Measurements from ENCODE around the gene UBR3.

The UBR3 gene

DNA sequence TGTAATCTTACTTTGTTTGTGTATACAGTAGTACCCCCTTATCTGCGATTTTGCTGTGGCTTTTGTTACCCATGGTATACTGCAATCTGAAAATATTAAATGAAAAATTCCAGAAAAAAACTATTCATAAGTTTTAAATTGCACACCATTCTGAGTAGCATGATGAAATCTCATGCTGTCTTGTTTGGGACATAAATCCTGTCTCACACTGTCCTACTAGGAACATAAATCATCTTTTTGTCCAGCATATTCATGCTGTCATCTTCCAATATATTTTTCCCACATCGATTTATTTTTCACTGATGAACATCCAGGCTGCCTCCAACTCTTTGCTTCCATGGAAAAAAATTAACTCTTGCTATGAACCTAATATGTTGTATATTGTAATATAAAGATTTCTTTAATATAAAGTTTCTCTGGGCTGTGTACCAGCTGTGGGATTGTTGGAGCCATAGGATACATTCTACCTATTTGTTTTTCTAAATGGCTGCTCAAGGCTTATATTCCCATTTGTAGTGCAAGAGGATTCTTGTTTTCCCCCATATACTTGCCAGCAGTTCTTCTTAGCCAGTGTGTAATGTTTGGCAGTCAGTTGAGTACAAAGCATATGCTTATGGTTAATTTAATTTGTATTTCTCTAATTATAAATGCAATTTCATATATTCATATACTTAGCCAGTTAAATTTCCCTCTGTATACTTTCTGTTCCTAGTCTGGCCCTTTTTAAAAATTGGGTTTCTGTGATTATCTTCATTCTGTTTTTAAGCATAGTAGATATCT is 236.4 kb downstream of the UBR3 start:
- no peaks in the 10 kb centered on the region for H3K4me1 ChIP-seq (ENCODE audit: control insufficient read depth in 1 of 2, insufficient read depth in 2 of 2, low read length in 2 of 2)
- H3K4me3 ChIP-seq (ENCODE audit: low read depth in 1 of 2, low read length in 2 of 2) = no peak overlapping the region
- peaks cover 8 to 18% of the 10 kb centered on the region in 2 donors for H3K36me3 ChIP-seq (ENCODE audit: control insufficient read depth in 1 of 2, insufficient read depth in 2 of 2, low read length in 2 of 2)
- no peaks in the 10 kb centered on the region for H3K27me3 ChIP-seq (ENCODE audit: low read depth, low read length)
- H3K9me3 ChIP-seq (ENCODE audit: control insufficient read depth in 1 of 2, low read length in 2 of 2) = no peaks in the 10 kb centered on the region
- no peak overlapping the region for H3K27ac ChIP-seq (ENCODE audit: low read length)

- Histone ChIP-seq H3K36me3 (ENCODE audit: control insufficient read depth in 1 of 2, insufficient read depth in 2 of 2, low read length in 2 of 2) (peaks cover 5 to 20% of the 10 kb centered on the region in 2 donors), H3K4me1 (ENCODE audit: control insufficient read depth in 1 of 2, insufficient read depth in 2 of 2, low read length in 2 of 2) (peaks cover 0 to 6% of the 10 kb centered on the region in 2 donors), H3K9me3 (ENCODE audit: control insufficient read depth in 1 of 2, low read length in 2 of 2) (peaks cover 0 to 2% of the 10 kb centered on the region in 2 donors), H3K27ac (ENCODE audit: low read length) (no peak overlapping the region), H3K27me3 (ENCODE audit: low read depth, low read length) (no peaks in the 10 kb centered on the region), H3K4me3 (ENCODE audit: low read depth in 1 of 2, low read length in 2 of 2) (no peak overlapping the region)
Measured at GRCh38 chr2:170070778-170071177, 243.5 kb downstream of the UBR3 start.

DNA sequence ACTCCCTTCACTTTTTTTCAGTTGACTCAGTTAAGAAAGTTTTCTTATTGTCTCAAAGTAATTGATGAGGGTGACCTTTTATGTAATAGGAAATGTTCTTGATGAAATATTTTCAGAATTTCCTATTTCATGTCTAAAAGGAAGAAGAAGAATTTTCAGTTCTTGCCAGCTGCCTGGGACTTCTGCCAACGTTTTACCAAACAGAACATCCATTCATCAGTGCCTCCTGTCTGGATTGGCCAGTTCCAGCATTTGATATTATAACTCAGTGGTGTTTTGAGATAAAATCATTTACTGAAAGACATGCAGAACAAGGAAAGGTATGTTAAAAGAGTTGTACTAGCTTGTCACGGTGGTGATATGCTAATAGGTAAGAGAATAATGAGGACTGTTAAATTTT is 246.0 kb downstream of the UBR3 start:
- peaks cover 5 to 16% of the 10 kb centered on the region in 2 donors for H3K36me3 ChIP-seq (ENCODE audit: control insufficient read depth in 1 of 2, insufficient read depth in 2 of 2, low read length in 2 of 2)
- no peaks in the 10 kb centered on the region for H3K27me3 ChIP-seq (ENCODE audit: low read depth, low read length)
- no peak overlapping the region for H3K27ac ChIP-seq (ENCODE audit: low read length)
- H3K4me3 ChIP-seq (ENCODE audit: low read depth in 1 of 2, low read length in 2 of 2) = no peak overlapping the region
- peaks cover 0 to 6% of the 10 kb centered on the region in 2 donors for H3K4me1 ChIP-seq (ENCODE audit: control insufficient read depth in 1 of 2, insufficient read depth in 2 of 2, low read length in 2 of 2)
- peaks cover 0 to 2% of the 10 kb centered on the region in 2 donors for H3K9me3 ChIP-seq (ENCODE audit: control insufficient read depth in 1 of 2, low read length in 2 of 2)

DNA sequence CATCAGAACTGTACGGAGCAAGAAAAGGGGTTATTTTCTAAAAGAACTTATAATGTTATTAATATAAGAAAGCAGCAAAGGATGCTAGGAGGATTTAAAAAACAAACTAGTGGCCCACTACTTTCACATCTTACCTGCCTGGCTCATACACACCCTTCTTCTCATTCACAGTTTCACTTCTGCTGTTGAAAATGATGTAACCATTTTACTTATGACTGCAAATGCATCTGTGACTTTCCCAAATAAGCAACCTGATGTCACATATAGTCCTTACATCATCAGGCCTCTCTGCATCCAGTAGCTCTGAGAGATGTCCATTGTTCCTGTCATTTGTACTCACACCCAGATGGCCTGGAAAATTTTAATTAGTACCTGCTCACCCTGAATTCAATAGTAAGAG is 248.9 kb downstream of the UBR3 start:
- H3K27ac ChIP-seq (ENCODE audit: low read length) = no peak overlapping the region
- H3K4me3 ChIP-seq (ENCODE audit: low read depth in 1 of 2, low read length in 2 of 2) = no peak overlapping the region
- H3K27me3 ChIP-seq (ENCODE audit: low read depth, low read length) = no peaks in the 10 kb centered on the region
- H3K36me3 ChIP-seq (ENCODE audit: control insufficient read depth in 1 of 2, insufficient read depth in 2 of 2, low read length in 2 of 2) = peaks cover 9 to 15% of the 10 kb centered on the region in 2 donors
- H3K9me3 ChIP-seq (ENCODE audit: control insufficient read depth in 1 of 2, low read length in 2 of 2) = no peaks in the 10 kb centered on the region
- peaks cover 0 to 6% of the 10 kb centered on the region in 2 donors for H3K4me1 ChIP-seq (ENCODE audit: control insufficient read depth in 1 of 2, insufficient read depth in 2 of 2, low read length in 2 of 2)

DNA sequence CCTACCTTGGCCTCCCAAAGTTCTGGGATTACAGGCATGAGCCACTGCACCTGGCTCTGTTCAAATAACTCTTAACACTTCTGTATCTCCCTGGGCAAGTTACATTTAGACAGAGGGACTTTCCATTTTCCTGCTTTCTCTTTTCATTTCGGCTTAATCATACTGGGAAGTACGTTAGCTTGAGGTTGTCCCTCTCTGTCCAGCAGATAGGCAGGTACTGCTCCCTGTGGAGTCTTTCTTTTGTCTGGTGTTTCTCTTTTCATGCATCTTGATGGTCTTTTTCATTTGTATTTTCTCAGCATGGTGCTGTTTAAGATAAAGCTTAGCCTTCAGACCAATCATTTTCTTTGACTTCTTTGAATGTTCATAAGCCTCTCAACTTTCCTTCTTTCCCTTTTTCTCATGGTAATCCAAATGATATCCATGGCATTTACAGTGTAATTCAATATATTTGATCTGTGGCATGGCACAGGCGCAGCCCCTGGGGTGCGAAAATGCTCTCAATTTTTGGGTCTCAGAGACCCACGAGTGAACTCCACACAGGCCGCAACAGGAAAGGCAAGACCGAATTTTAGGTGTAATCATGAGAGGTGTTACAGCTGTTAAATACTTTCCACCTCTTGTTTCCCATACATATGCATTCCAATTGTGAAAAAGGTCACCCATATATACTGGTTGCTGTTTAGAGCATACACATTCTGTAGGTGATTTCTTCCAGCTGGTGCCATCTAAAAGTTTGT is 250.7 kb downstream of the UBR3 start:
- no peaks in the 10 kb centered on the region for H3K27me3 ChIP-seq (ENCODE audit: low read depth, low read length)
- H3K9me3 ChIP-seq (ENCODE audit: control insufficient read depth in 1 of 2, low read length in 2 of 2) = no peaks in the 10 kb centered on the region
- peaks cover 0 to 6% of the 10 kb centered on the region in 2 donors for H3K4me1 ChIP-seq (ENCODE audit: control insufficient read depth in 1 of 2, insufficient read depth in 2 of 2, low read length in 2 of 2)
- no peak overlapping the region for H3K27ac ChIP-seq (ENCODE audit: low read length)
- H3K4me3 ChIP-seq (ENCODE audit: low read depth in 1 of 2, low read length in 2 of 2) = no peak overlapping the region
- H3K36me3 ChIP-seq (ENCODE audit: control insufficient read depth in 1 of 2, insufficient read depth in 2 of 2, low read length in 2 of 2) = peaks cover 9 to 25% of the 10 kb centered on the region in 2 donors

DNA sequence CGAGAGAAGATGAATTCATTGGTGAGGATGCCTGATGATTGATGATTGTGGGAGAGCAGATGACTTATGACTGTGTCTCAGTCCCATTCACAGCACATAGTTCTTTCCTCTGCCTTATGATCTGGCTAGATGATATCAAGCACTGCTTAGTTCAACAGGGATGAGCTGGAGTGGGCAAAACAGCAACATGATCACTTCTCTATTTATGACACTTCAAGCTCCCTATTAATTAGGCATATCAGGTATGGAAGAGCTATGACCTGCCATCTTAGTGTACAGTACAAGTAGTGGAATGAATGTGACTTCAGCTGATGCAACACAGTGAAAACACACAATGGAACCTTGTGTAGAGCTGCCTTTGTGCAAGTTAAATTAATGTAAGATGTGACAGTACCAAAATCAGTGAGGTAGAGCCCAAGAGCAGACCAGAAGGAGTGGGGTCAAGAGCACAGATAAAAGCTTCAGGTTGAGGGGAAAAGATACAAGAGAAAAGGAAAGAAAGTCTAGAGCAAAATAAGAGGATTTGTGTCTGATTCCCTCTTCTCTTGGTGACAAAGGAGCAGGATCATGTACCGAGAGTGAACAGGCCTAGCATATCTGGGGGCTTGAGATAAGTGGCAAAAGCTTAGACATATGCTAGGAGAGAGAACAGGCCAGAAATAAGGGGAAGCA is 257.7 kb downstream of the UBR3 start:
- Histone ChIP-seq H3K4me3 (ENCODE audit: low read depth in 1 of 2, low read length in 2 of 2) (no peak overlapping the region), H3K9me3 (ENCODE audit: control insufficient read depth in 1 of 2, low read length in 2 of 2) (no peaks in the 10 kb centered on the region), H3K27ac (ENCODE audit: low read length) (no peak overlapping the region), H3K27me3 (ENCODE audit: low read depth, low read length) (no peaks in the 10 kb centered on the region), H3K36me3 (ENCODE audit: control insufficient read depth in 1 of 2, insufficient read depth in 2 of 2, low read length in 2 of 2) (peaks cover 0 to 21% of the 10 kb centered on the region in 2 donors), H3K4me1 (ENCODE audit: control insufficient read depth in 1 of 2, insufficient read depth in 2 of 2, low read length in 2 of 2) (no peaks in the 10 kb centered on the region)

- no peaks in the 10 kb centered on the region for H3K4me1 ChIP-seq (ENCODE audit: control insufficient read depth in 1 of 2, insufficient read depth in 2 of 2, low read length in 2 of 2)
- H3K4me3 ChIP-seq (ENCODE audit: low read depth in 1 of 2, low read length in 2 of 2) = no peak overlapping the region
- H3K36me3 ChIP-seq (ENCODE audit: control insufficient read depth in 1 of 2, insufficient read depth in 2 of 2, low read length in 2 of 2) = peaks cover 0 to 10% of the 10 kb centered on the region in 2 donors
- H3K9me3 ChIP-seq (ENCODE audit: control insufficient read depth in 1 of 2, low read length in 2 of 2) = no peaks in the 10 kb centered on the region
- no peak overlapping the region for H3K27ac ChIP-seq (ENCODE audit: low read length)
- H3K27me3 ChIP-seq (ENCODE audit: low read depth, low read length) = no peaks in the 10 kb centered on the region
Measured at GRCh38 chr2:170086117-170086688, 258.9 kb downstream of the UBR3 start.

GRCh38 chr2:170086751-170087412 is 259.6 kb downstream of the UBR3 start:
- Histone ChIP-seq H3K36me3 (ENCODE audit: control insufficient read depth in 1 of 2, insufficient read depth in 2 of 2, low read length in 2 of 2) (peaks cover 0 to 7% of the 10 kb centered on the region in 2 donors), H3K27ac (ENCODE audit: low read length) (no peak overlapping the region), H3K4me1 (ENCODE audit: control insufficient read depth in 1 of 2, insufficient read depth in 2 of 2, low read length in 2 of 2) (no peaks in the 10 kb centered on the region), H3K4me3 (ENCODE audit: low read depth in 1 of 2, low read length in 2 of 2) (no peak overlapping the region), H3K27me3 (ENCODE audit: low read depth, low read length) (no peaks in the 10 kb centered on the region), H3K9me3 (ENCODE audit: control insufficient read depth in 1 of 2, low read length in 2 of 2) (no peaks in the 10 kb centered on the region)

GRCh38 chr2:170087413-170087793 is 260.1 kb downstream of the UBR3 start:
- Histone ChIP-seq H3K4me1 (ENCODE audit: control insufficient read depth in 1 of 2, insufficient read depth in 2 of 2, low read length in 2 of 2) (no peaks in the 10 kb centered on the region), H3K9me3 (ENCODE audit: control insufficient read depth in 1 of 2, low read length in 2 of 2) (no peaks in the 10 kb centered on the region), H3K36me3 (ENCODE audit: control insufficient read depth in 1 of 2, insufficient read depth in 2 of 2, low read length in 2 of 2) (peaks cover 0 to 2% of the 10 kb centered on the region in 2 donors), H3K27ac (ENCODE audit: low read length) (no peak overlapping the region), H3K4me3 (ENCODE audit: low read depth in 1 of 2, low read length in 2 of 2) (no peak overlapping the region), H3K27me3 (ENCODE audit: low read depth, low read length) (no peaks in the 10 kb centered on the region)

- H3K9me3 ChIP-seq (ENCODE audit: control insufficient read depth in 1 of 2, low read length in 2 of 2) = no peaks in the 10 kb centered on the region
- H3K27me3 ChIP-seq (ENCODE audit: low read depth, low read length) = no peaks in the 10 kb centered on the region
- H3K36me3 ChIP-seq (ENCODE audit: control insufficient read depth in 1 of 2, insufficient read depth in 2 of 2, low read length in 2 of 2) = no peaks in the 10 kb centered on the region
- H3K4me3 ChIP-seq (ENCODE audit: low read depth in 1 of 2, low read length in 2 of 2) = no peak overlapping the region
- no peaks in the 10 kb centered on the region for H3K4me1 ChIP-seq (ENCODE audit: control insufficient read depth in 1 of 2, insufficient read depth in 2 of 2, low read length in 2 of 2)
- H3K27ac ChIP-seq (ENCODE audit: low read length) = no peak overlapping the region
Measured at GRCh38 chr2:170088776-170089175, 261.5 kb downstream of the UBR3 start.

Measured in muscle layer of duodenum (tissue), 2 donors.